IMR-90 (cell line): ENCODE data around the gene ITGA1. TPM values are rescaled to one million over a fixed set of nuclear protein-coding genes. Genes with fewer than 3 reads are reported as not detected.
A peak's percentile ranks its signal among the peaks of the same experiment; 100 is the strongest.

Experiments used
- ATAC-seq: fragments of 200-7000 bp; cut with Tn5 transposase; 2 replicates; pipeline ENCODE4 v1.9.1; 2020; ENCODE audit warnings: low read depth, mild to moderate bottlenecking, moderate library complexity
- BruUV-seq: library from RNA; stranded (reverse); fragments of 400-500 nt; replicated peaks from 2 replicates; lab custom pipeline; 2021; lab: Mats Ljungman, UMichigan
- CTCF ChIA-PET: fragments of 300-600 bp; formaldehyde crosslinking; extraction: SDS; loops from one replicate; lab custom pipeline; 2021; ENCODE audit warnings: antibody characterized with exemption; lab: Yijun Ruan, JAX
- POLR2A ChIA-PET: fragments of 300-600 bp; sonication (Branson Sonifier 250); formaldehyde crosslinking; loops from one replicate; lab custom pipeline; 2022; ENCODE audit warnings: antibody characterized with exemption; ENCODE audit not compliant: unreplicated experiment; lab: Charles Lee
- DNase-seq: peaks from one replicate; pipeline ENCODE4 v3.0.0; 2013
- H2AFZ ChIP-seq: replicated peaks from 2 replicates; pipeline ENCODE3; 2013; ENCODE audit warnings: low read length, mild to moderate bottlenecking; ENCODE audit not compliant: poor library complexity
- H2AK5ac ChIP-seq: 2 replicates; pipeline ENCODE4 v1.6.1; 2013; ENCODE audit warnings: low read depth, low read length, inconsistent platforms
- H2AK9ac ChIP-seq: replicated peaks from 2 replicates; pipeline ENCODE3; 2013; ENCODE audit warnings: mild to moderate bottlenecking, low read depth, low read length, moderate library complexity; ENCODE audit not compliant: poor library complexity
- H2BK120ac ChIP-seq: 2 replicates; pipeline ENCODE4 v1.6.1; 2013; ENCODE audit warnings: low read depth, low read length, inconsistent platforms
- H2BK15ac ChIP-seq: 3 replicates; pipeline ENCODE4 v1.6.1; 2013; ENCODE audit warnings: low read depth, low read length, inconsistent platforms
- H2BK20ac ChIP-seq: 2 replicates; pipeline ENCODE4 v1.6.1; 2013; ENCODE audit warnings: low read depth, mild to moderate bottlenecking, inconsistent platforms, low read length, moderate library complexity
- H2BK5ac ChIP-seq: 2 replicates; pipeline ENCODE4 v1.6.1; 2013; ENCODE audit warnings: mild to moderate bottlenecking, low read depth, low read length, inconsistent platforms; ENCODE audit not compliant: poor library complexity, severe bottlenecking
- H3K14ac ChIP-seq: replicated peaks from 2 replicates; pipeline ENCODE4 v1.6.1; 2013; ENCODE audit warnings: low read depth, low read length, inconsistent platforms
- H3K18ac ChIP-seq: 2 replicates; pipeline ENCODE4 v1.6.1; 2013; ENCODE audit warnings: low read depth, low read length, control low read depth
- H3K23ac ChIP-seq: 2 replicates; pipeline ENCODE4 v1.6.1; 2013; ENCODE audit warnings: low read depth, low read length, inconsistent platforms
- H3K27ac ChIP-seq: 2 replicates; pipeline ENCODE4 v1.5.1; 2013; ENCODE audit warnings: mild to moderate bottlenecking, control low read depth, low read length; ENCODE audit not compliant: insufficient read depth
- H3K27me3 ChIP-seq: 2 replicates; pipeline ENCODE4 v1.6.1; 2013; ENCODE audit warnings: low read length; ENCODE audit not compliant: control insufficient read depth, insufficient read depth
- H3K36me3 ChIP-seq: 2 replicates; pipeline ENCODE4 v1.6.1; 2013; ENCODE audit warnings: low read length, mixed read lengths; ENCODE audit not compliant: control insufficient read depth, insufficient read depth
- H3K4ac ChIP-seq: 2 replicates; pipeline ENCODE4 v1.6.1; 2013; ENCODE audit warnings: low read depth, low read length, inconsistent platforms
- H3K4me1 ChIP-seq: 2 replicates; pipeline ENCODE4 v1.6.1; 2013; ENCODE audit warnings: low read length, mixed read lengths; ENCODE audit not compliant: control insufficient read depth, insufficient read depth
- H3K4me2 ChIP-seq: 2 replicates; pipeline ENCODE4 v1.6.1; 2013; ENCODE audit warnings: low read depth, mild to moderate bottlenecking, control low read depth, low read length, moderate library complexity
- H3K4me3 ChIP-seq: 2 replicates; pipeline ENCODE4 v1.5.1; 2013; ENCODE audit warnings: low read depth, mild to moderate bottlenecking, control low read depth, low read length, moderate library complexity; ENCODE audit not compliant: insufficient read depth
- H3K56ac ChIP-seq: 2 replicates; pipeline ENCODE4 v1.6.1; 2013; ENCODE audit warnings: low read length, inconsistent platforms; ENCODE audit not compliant: insufficient read depth; ENCODE audit errors: extremely low read depth
- H3K79me1 ChIP-seq, 2 experiments: 2 replicates each; pipeline ENCODE4 v1.6.1; 2013; ENCODE audit warnings: low read length in 2 of 2, inconsistent platforms in 1 of 2, low read depth in 1 of 2
- H3K9ac ChIP-seq: 2 replicates; pipeline ENCODE4 v1.6.1; 2013; ENCODE audit warnings: low read depth, low read length, control low read depth
- H3K9me1 ChIP-seq: 2 replicates; pipeline ENCODE4 v1.6.1; 2013; ENCODE audit warnings: low read length, inconsistent platforms; ENCODE audit not compliant: insufficient read depth
- H3K9me3 ChIP-seq: 2 replicates; pipeline ENCODE4 v1.6.1; 2013; ENCODE audit warnings: low read length; ENCODE audit not compliant: control insufficient read depth, insufficient read depth
- H4K20me1 ChIP-seq: 2 replicates; pipeline ENCODE4 v1.6.1; 2013; ENCODE audit warnings: low read length, inconsistent platforms; ENCODE audit not compliant: insufficient read depth
- H4K5ac ChIP-seq: 2 replicates; pipeline ENCODE4 v1.6.1; 2013; ENCODE audit warnings: mild to moderate bottlenecking, low read depth, low read length, control low read depth
- H4K8ac ChIP-seq, 2 experiments: 2 replicates each; pipeline ENCODE4 v1.6.1; 2013; ENCODE audit warnings: low read depth in 2 of 2, low read length in 2 of 2, control low read depth in 1 of 2, inconsistent platforms in 1 of 2
- H4K91ac ChIP-seq: 2 replicates; pipeline ENCODE4 v1.6.1; 2013; ENCODE audit warnings: low read depth, low read length, inconsistent platforms; ENCODE audit not compliant: insufficient read depth
- CEBPB ChIP-seq: IDR thresholded peaks from 2 replicates; pipeline ENCODE4 v1.6.1; 2012; ENCODE audit warnings: low read depth, low read length, improper control_type of control experiment
- CHD1 ChIP-seq: IDR thresholded peaks from 2 replicates; pipeline ENCODE4 v1.6.1; 2012; ENCODE audit warnings: low read depth, low read length, improper control_type of control experiment
- CTCF ChIP-seq: conservative IDR thresholded peaks from 2 replicates; pipeline ENCODE4 v1.5.1; 2012; ENCODE audit warnings: mild to moderate bottlenecking, low read depth, low read length, improper control_type of control experiment
- ELK1 ChIP-seq: fragments of 150-350 bp; IDR thresholded peaks from 2 replicates; pipeline ENCODE4 v1.6.1; 2016; ENCODE audit warnings: low read depth, mild to moderate bottlenecking, low read length, moderate library complexity, borderline replicate concordance
- FOS ChIP-seq: fragments of 150-350 bp; IDR thresholded peaks from 2 replicates; pipeline ENCODE4 v1.6.1; 2016; ENCODE audit warnings: low read depth, low read length
- MAFK ChIP-seq: IDR thresholded peaks from 2 replicates; pipeline ENCODE4 v1.6.1; 2012; ENCODE audit warnings: low read depth, low read length, improper control_type of control experiment
- MXI1 ChIP-seq: IDR thresholded peaks from 2 replicates; pipeline ENCODE4 v1.6.1; 2012; ENCODE audit warnings: low read depth, mild to moderate bottlenecking, low read length, moderate library complexity, borderline replicate concordance
- NFE2L2 ChIP-seq: fragments of 150-350 bp; IDR thresholded peaks from 2 replicates; pipeline ENCODE4 v1.6.1; 2016; ENCODE audit warnings: low read depth, mild to moderate bottlenecking, low read length
- RCOR1 ChIP-seq: IDR thresholded peaks from 2 replicates; pipeline ENCODE4 v1.6.1; 2012; ENCODE audit warnings: mild to moderate bottlenecking, low read length, improper control_type of control experiment; ENCODE audit not compliant: insufficient replicate concordance
- RFX5 ChIP-seq: IDR thresholded peaks from 2 replicates; pipeline ENCODE4 v1.8.0; 2012; ENCODE audit warnings: low read depth, mild to moderate bottlenecking, low read length, moderate library complexity
- SMC3 ChIP-seq: fragments of 150-350 bp; IDR thresholded peaks from 2 replicates; pipeline ENCODE4 v1.6.1; 2016; ENCODE audit warnings: low read depth, mild to moderate bottlenecking, antibody characterized with exemption, low read length, moderate library complexity
- WGBS, 2 experiments: methylation state at CpG; one replicate each; pipeline versions ENCODE4 v1.1.5 to v1.1.7; 2013; ENCODE audit warnings: missing lambda C conversion rate in 2 of 2; ENCODE audit not compliant: insufficient read length in 1 of 2; ENCODE audit errors: extremely low coverage in 2 of 2; 5-methylcytosine and 5-hydroxymethylcytosine counted together
- dilution Hi-C: fragments of 300-500 bp; cut with HindIII; formaldehyde crosslinking; loops from one replicate; pipeline ENCODE4 v1.14.3; 2018; ENCODE audit warnings: low sequenced_read_pairs; ENCODE audit not compliant: unreplicated experiment
- in situ Hi-C: fragments of 300-500 bp; cut with MboI; formaldehyde crosslinking; loops from 3 replicates; pipeline ENCODE4 v1.14.3; 2019; ENCODE audit warnings: low sequenced_read_pairs, inconsistent platforms, mixed read lengths
- intact Hi-C: fragments of 100-400 bp; cut with micrococcal nuclease; formaldehyde crosslinking; loops from 2 replicates; pipeline ENCODE4 v1.10.0; 2022
- polyA plus RNA-seq, 3 experiments: library from polyadenylated mRNA; depleted of rRNA; stranded (reverse); fragments of >200 nt; gene quantifications; 2 replicates each; pipeline ENCODE4 v1.2.3, GENCODE V29; 2012; ENCODE audit warnings: low replicate concordance in 1 of 3
- total RNA-seq: library from RNA; depleted of rRNA; stranded (reverse); fragments of >200 nt; gene quantifications from 2 replicates; pipeline ENCODE4 v1.2.3, GENCODE V29; 2012
- TF ChIP-seq, protein P1 (sequence below): fragments of 150-350 bp; IDR thresholded peaks from 2 replicates; pipeline ENCODE4 v1.6.1; 2017; ENCODE audit warnings: mild to moderate bottlenecking, antibody characterized with exemption, low read length, low read depth

ITGA1 gene
- total and polyA plus RNA-seq, 2 of the 4 experiments (the other 2 are of a cell fraction): 22.3 to 95.2 TPM

DNA sequence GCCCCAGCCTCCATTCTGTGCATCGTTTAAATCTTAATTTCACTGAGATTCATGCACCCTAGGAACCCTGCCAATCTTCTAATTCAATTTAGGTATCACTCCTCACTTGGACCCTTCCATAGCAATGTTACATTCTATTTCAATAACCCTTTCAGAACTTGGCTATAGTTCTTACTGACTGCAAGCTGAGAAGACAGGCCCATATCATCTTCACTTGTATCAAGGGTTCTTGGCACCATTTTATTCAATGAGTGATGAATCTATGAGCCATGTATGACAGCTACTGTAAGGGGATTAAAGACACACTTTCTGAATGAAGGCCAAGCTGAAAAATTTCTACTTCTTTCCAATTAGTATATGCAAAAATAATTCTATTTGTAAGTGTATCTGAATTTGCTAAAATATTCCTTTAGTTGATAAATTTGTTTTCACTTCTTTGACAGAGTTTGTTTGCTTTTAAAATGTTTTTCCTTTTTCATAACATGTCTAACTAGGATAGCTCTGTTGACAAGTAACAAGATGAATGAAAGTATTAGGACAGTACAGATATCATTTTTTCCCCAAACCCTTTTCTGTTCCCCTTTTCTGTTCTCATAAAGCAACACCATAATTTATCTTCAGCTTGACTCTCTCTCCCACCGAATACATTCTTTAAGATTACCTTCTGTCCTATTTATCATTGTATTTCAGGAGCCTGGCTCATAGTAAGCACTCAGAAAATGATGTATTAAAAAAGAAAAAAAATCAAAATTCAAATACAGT, 211.0 kb downstream of the ITGA1 start:
- Histone ChIP-seq H4K20me1 (peaks cover 10% of the 10 kb centered on the region; the same call in 1 of the 2 replicates), H2AK5ac (no peak overlapping the region), H3K14ac (no peak overlapping the region), H3K56ac (no peak overlapping the region), H4K8ac (no peak overlapping the region; a peak in 1 of 4 replicates), H3K4me3 (no peak overlapping the region), H2BK15ac (no peak overlapping the region), H3K79me1 (peaks cover 7 to 52% of the 10 kb centered on the region in 2 experiments), H3K36me3 (peaks cover 3% of the 10 kb centered on the region; the same call in 1 of the 2 replicates), H2AFZ (no peak overlapping the region), H3K4me2 (no peak overlapping the region), H2BK20ac (no peak overlapping the region), H2BK120ac (no peak overlapping the region), H2AK9ac (no peak overlapping the region), H2BK5ac (peak overlapping the region; percentile 3), H3K27me3 (no peaks in the 10 kb centered on the region), H3K4ac (no peak overlapping the region), H3K9ac (no peak overlapping the region), H3K27ac (no peak overlapping the region), H4K91ac (0 out of 2 replicates have a peak overlapping the region, but pooled peaks have one; percentile 47), H3K18ac (no peak overlapping the region; the same call in 1 of the 2 replicates), H4K5ac (peak overlapping the region; percentile 25; the same call in 1 of the 2 replicates), H3K23ac (no peak overlapping the region), H3K9me3 (no peaks in the 10 kb centered on the region), H3K4me1 (peaks cover 19% of the 10 kb centered on the region), H3K9me1 (peaks cover 13% of the 10 kb centered on the region; the same call in 1 of the 2 replicates)
- TF ChIP-seq, protein P1, sequence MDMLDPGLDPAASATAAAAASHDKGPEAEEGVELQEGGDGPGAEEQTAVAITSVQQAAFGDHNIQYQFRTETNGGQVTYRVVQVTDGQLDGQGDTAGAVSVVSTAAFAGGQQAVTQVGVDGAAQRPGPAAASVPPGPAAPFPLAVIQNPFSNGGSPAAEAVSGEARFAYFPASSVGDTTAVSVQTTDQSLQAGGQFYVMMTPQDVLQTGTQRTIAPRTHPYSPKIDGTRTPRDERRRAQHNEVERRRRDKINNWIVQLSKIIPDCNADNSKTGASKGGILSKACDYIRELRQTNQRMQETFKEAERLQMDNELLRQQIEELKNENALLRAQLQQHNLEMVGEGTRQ: no peak
- TF ChIP-seq MXI1 (no peak), FOS (no peak), SMC3 (no peak), RFX5 (no peak), NFE2L2 (no peak), CTCF (no peak), ELK1 (no peak), CEBPB (no peak), MAFK (no peak), RCOR1 (no peak), CHD1 (no peak)
- CTCF ChIA-PET: interaction anchor here (1.1 to 1.5 kb wide), 2 partner anchors 12 to 25 kb away, joined by 3 read pairs; no protein-coding TSS in a partner anchor
- intact Hi-C loops: no loop called here
- DNase-seq (no peak), ATAC-seq (no peak)
- WGBS, 2 experiments: 17% methylated on average over 1 of the region's 2 CpGs; no CpG with 5 or more reads in 1 of the 2 experiments
- BruUV-seq: no TSS peak
- in situ Hi-C loops: no loop called here
- dilution Hi-C loops: no loop called here
- POLR2A ChIA-PET: no interaction called here
